HG03108 (cell line): ENCODE measurements around the gene BUD31.

ENCODE experiments used
- ATAC-seq: cut with Tn5 transposase; IDR thresholded peaks from one replicate; pipeline ENCODE4 v1.9.1; 2021; ENCODE audit warnings: moderate library complexity; ENCODE audit not compliant: unreplicated experiment

Gene BUD31

DNA sequence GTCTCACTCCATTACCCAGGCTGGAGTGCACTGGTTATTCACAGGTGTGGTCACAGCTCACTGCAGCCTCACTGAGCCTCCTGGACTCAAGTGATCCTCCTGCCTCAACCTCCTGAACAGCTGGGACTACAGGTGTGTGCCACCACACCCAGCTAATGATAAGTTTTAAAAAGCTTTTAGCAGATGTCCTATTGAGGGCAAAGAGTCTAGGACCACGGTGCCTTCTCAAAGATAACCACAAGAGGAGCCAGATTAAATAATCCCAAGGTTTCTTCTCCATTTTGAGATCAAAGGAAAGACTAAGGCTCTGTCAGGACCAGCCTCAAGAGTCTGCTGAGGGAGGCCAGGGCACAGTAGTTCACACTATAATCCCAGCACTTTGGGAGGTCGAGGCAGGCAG lies 52.5 kb downstream of the BUD31 start:
- ATAC-seq = no peak

DNA sequence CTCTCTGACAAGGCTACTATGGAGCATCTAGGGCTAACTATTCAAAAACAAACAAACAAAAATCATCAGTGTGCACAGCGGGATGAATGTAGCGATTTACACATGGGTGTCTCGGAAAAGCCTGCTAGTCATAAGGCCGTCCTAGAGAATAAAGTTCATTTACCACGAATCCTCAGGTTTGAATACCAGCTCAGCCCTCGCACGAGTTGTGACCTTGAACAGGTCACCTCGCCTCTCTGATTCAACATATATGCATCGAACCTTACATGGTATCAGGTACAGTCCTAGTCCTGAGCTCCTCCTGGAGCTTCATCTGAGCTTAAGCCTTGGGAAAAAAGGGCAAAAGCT lies 56.6 kb downstream of the BUD31 start:
- ATAC-seq = peak; percentile 9

GRCh38 chr7:99468336-99468918 lies 59.7 kb downstream of the BUD31 start:
- no peak for ATAC-seq
